OCI-LY1 (cell line): Measurements from ENCODE around the gene WDFY2.

Experiments used
- H2AFZ ChIP-seq: fragments of 200-600 bp; sonication (generic), shearing (Covaris generic); 2 replicates; pipeline ENCODE4 v1.6.0; 2014; ENCODE audit warnings: antibody characterized with exemption, mild to moderate bottlenecking, low read length
- H3F3A ChIP-seq: fragments of 200-600 bp; sonication (generic), shearing (Covaris generic); 2 replicates; pipeline ENCODE4 v1.6.0; 2014; ENCODE audit warnings: mild to moderate bottlenecking, antibody characterized with exemption, low read length, moderate library complexity; ENCODE audit not compliant: insufficient read depth
- H3K27ac ChIP-seq: fragments of 200-600 bp; sonication (generic); 2 replicates; pipeline ENCODE4 v1.5.1; 2014; ENCODE audit warnings: low read length, mixed run types, mild to moderate bottlenecking, low read depth; ENCODE audit not compliant: poor library complexity, severe bottlenecking
- H3K27me3 ChIP-seq: fragments of 200-600 bp; sonication (generic); 2 replicates; pipeline ENCODE4 v1.6.0; 2014; ENCODE audit warnings: antibody characterized with exemption, mild to moderate bottlenecking, low read length, moderate library complexity; ENCODE audit not compliant: insufficient read depth
- H3K36me3 ChIP-seq: fragments of 200-600 bp; sonication (generic); 2 replicates; pipeline ENCODE4 v1.6.1; 2014; ENCODE audit warnings: mild to moderate bottlenecking, antibody characterized with exemption, low read length, moderate library complexity, mixed read lengths; ENCODE audit not compliant: insufficient read depth
- H3K4me1 ChIP-seq: fragments of 200-600 bp; sonication (generic); 2 replicates; pipeline ENCODE4 v1.5.1; 2014; ENCODE audit warnings: mild to moderate bottlenecking, low read length, moderate library complexity; ENCODE audit not compliant: insufficient read depth, severe bottlenecking
- H3K4me2 ChIP-seq: fragments of 200-600 bp; sonication (generic), shearing (Covaris generic); 2 replicates; pipeline ENCODE4 v1.6.1; 2014; ENCODE audit warnings: low read length
- H3K4me3 ChIP-seq: fragments of 200-600 bp; sonication (generic); 2 replicates; pipeline ENCODE4 v1.5.1; 2014; ENCODE audit warnings: low read length, low read depth, mild to moderate bottlenecking, mixed read lengths; ENCODE audit not compliant: poor library complexity, severe bottlenecking
- H3K79me2 ChIP-seq: fragments of 200-600 bp; shearing (Covaris generic); 2 replicates; pipeline ENCODE4 v1.6.1; 2016; ENCODE audit warnings: mixed run types, low read length, mixed read lengths; ENCODE audit not compliant: insufficient read depth
- H3K9ac ChIP-seq: fragments of 200-600 bp; sonication (generic), shearing (Covaris generic); 2 replicates; pipeline ENCODE4 v1.6.1; 2014; ENCODE audit warnings: mild to moderate bottlenecking, low read length, mixed read lengths
- H3K9me2 ChIP-seq: fragments of 200-600 bp; sonication (generic), shearing (Covaris generic); 2 replicates; pipeline ENCODE4 v1.6.1; 2014; ENCODE audit warnings: low read depth, mild to moderate bottlenecking, low read length, mixed read lengths
- H3K9me3 ChIP-seq: fragments of 200-600 bp; shearing (Covaris generic); 2 replicates; pipeline ENCODE4 v1.6.1; 2014; ENCODE audit warnings: low read length, mixed read lengths
- H4K20me1 ChIP-seq: fragments of 200-600 bp; sonication (generic), shearing (Covaris generic); 2 replicates; pipeline ENCODE4 v1.6.0; 2016; ENCODE audit warnings: mild to moderate bottlenecking, low read length; ENCODE audit not compliant: insufficient read depth
- CTCF ChIP-seq: fragments of 200-600 bp; sonication (generic), shearing (Covaris generic); IDR thresholded peaks from 2 replicates; pipeline ENCODE4 v1.5.1; 2017; ENCODE audit warnings: mild to moderate bottlenecking, antibody characterized with exemption, low read length, moderate library complexity, mixed read lengths
- EZH2 ChIP-seq: fragments of 200-600 bp; sonication (generic), shearing (Covaris generic); IDR thresholded peaks from 2 replicates; pipeline ENCODE4 v1.8.0; 2017; ENCODE audit warnings: borderline replicate concordance, mixed run types, mild to moderate bottlenecking, antibody characterized with exemption, low read length, moderate library complexity, mixed read lengths

The WDFY2 gene

GRCh38 chr13:51618626-51619025 is 34.4 kb downstream of the WDFY2 start:
- H3K4me3 ChIP-seq: no peak overlapping the region
- no peaks in the 10 kb centered on the region for H4K20me1 ChIP-seq
- H3K4me1 ChIP-seq: peaks cover 9% of the 10 kb centered on the region
- H3K9ac ChIP-seq: no peak overlapping the region
- H3F3A ChIP-seq: no peaks in the 10 kb centered on the region
- no peaks in the 10 kb centered on the region for H3K79me2 ChIP-seq
- no peaks in the 10 kb centered on the region for H3K36me3 ChIP-seq
- no peak for TF ChIP-seq EZH2
- no peak for TF ChIP-seq CTCF
- no peaks in the 10 kb centered on the region for H3K9me3 ChIP-seq
- H3K4me2 ChIP-seq: no peak overlapping the region
- no peak overlapping the region for H2AFZ ChIP-seq
- no peak overlapping the region for H3K27ac ChIP-seq
- H3K27me3 ChIP-seq: no peaks in the 10 kb centered on the region
- no peaks in the 10 kb centered on the region for H3K9me2 ChIP-seq

- peaks cover 3% of the 10 kb centered on the region for H3K4me1 ChIP-seq
- no peak overlapping the region for H3K4me2 ChIP-seq
- no peaks in the 10 kb centered on the region for H3K9me3 ChIP-seq
- no peaks in the 10 kb centered on the region for H3K79me2 ChIP-seq
- H3K36me3 ChIP-seq: no peaks in the 10 kb centered on the region
- no peak overlapping the region for H2AFZ ChIP-seq
- H3F3A ChIP-seq: no peaks in the 10 kb centered on the region
- H3K9me2 ChIP-seq: no peaks in the 10 kb centered on the region
- TF ChIP-seq EZH2 (no peak), CTCF (no peak)
- no peak overlapping the region for H3K4me3 ChIP-seq
- no peak overlapping the region for H3K9ac ChIP-seq
- no peaks in the 10 kb centered on the region for H4K20me1 ChIP-seq
- H3K27me3 ChIP-seq: no peaks in the 10 kb centered on the region
- H3K27ac ChIP-seq: no peak overlapping the region
Observed at GRCh38 chr13:51619614-51620013, 35.4 kb downstream of the WDFY2 start.

- no peaks in the 10 kb centered on the region for H3K27me3 ChIP-seq
- no peaks in the 10 kb centered on the region for H4K20me1 ChIP-seq
- H3K4me2 ChIP-seq: no peak overlapping the region
- H2AFZ ChIP-seq: no peak overlapping the region
- no peak overlapping the region for H3K9ac ChIP-seq
- no peaks in the 10 kb centered on the region for H3K36me3 ChIP-seq
- no peaks in the 10 kb centered on the region for H3F3A ChIP-seq
- H3K4me3 ChIP-seq: no peak overlapping the region
- TF ChIP-seq CTCF (no peak), EZH2 (no peak)
- H3K9me2 ChIP-seq: no peaks in the 10 kb centered on the region
- H3K9me3 ChIP-seq: no peaks in the 10 kb centered on the region
- H3K4me1 ChIP-seq: no peaks in the 10 kb centered on the region
- H3K79me2 ChIP-seq: no peaks in the 10 kb centered on the region
- no peak overlapping the region for H3K27ac ChIP-seq
Observed at GRCh38 chr13:51620165-51620983, 36.1 kb downstream of the WDFY2 start.
